Keratinocyte (primary cell): ENCODE results near the gene RPP25L.

ENCODE experiments used
- EZH2 ChIP-seq: IDR thresholded peaks from one replicate; pipeline ENCODE4 v1.6.1; 2012; ENCODE audit warnings: inconsistent platforms, mild to moderate bottlenecking, low read length, moderate library complexity
- TF ChIP-seq, protein P1 (sequence below), 3 experiments: IDR thresholded peaks in 1 of 3; conservative IDR thresholded peaks in 1 of 3; optimal IDR thresholded peaks in 1 of 3; 2 replicates in 2 of 3; 3 replicates in 1 of 3; pipeline versions ENCODE3 to v1.5.1; 2011; ENCODE audit warnings: low read length in 3 of 3, mild to moderate bottlenecking in 3 of 3, moderate library complexity in 2 of 3, control low read depth in 1 of 3, inconsistent platforms in 1 of 3; ENCODE audit not compliant: insufficient read depth in 2 of 3; ENCODE audit errors: extremely low read depth in 1 of 3

DNA sequence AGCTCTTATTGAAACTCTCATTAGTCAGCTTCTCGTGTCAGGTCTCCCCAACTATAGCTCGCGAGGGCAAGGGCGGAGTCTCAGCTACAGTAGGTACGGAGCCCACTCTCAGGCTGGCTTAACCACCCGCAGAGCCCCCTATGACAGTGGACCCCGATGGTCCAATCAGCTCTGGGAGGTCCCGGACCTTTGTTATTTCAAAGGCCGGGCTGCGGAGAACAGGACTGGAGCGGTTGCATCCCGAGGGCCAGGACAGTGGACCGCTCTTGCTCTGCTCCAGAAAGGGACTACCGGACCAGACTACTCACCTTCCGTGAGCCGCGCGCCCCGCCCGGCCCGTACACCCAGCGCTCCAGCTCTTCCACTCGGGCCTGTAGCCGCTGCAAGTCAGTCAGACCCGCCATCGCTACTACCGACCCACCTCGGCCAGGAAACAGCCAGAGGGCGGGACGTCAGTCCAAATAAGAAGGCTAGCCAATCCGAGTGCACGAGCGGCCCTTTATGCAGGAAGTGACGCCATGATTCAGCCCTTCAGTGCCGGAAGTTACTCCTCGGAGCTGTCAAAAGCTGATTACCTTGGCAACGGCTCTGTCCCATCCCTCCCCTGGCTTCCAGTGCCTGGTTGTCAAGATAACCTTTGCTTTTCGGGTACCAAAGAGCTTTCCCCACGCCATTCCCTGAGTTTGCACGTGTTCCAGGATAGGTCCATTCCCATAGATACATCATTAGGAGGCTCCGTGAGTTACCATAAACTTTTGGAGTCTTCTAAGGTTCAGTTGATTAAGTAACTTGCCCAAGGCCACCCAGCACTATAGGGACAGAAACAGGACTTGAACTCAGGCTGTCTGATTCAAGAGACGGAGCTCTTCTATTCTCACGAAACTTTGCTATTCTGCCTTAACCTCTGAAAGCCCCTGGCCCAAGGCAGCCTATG lies 8.4 kb upstream of the RPP25L start, which contains the start of gene DCTN3:
- TF ChIP-seq, protein P1, sequence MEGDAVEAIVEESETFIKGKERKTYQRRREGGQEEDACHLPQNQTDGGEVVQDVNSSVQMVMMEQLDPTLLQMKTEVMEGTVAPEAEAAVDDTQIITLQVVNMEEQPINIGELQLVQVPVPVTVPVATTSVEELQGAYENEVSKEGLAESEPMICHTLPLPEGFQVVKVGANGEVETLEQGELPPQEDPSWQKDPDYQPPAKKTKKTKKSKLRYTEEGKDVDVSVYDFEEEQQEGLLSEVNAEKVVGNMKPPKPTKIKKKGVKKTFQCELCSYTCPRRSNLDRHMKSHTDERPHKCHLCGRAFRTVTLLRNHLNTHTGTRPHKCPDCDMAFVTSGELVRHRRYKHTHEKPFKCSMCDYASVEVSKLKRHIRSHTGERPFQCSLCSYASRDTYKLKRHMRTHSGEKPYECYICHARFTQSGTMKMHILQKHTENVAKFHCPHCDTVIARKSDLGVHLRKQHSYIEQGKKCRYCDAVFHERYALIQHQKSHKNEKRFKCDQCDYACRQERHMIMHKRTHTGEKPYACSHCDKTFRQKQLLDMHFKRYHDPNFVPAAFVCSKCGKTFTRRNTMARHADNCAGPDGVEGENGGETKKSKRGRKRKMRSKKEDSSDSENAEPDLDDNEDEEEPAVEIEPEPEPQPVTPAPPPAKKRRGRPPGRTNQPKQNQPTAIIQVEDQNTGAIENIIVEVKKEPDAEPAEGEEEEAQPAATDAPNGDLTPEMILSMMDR (optimal IDR thresholded peaks at IDR 0.05 in 1 of 3, IDR thresholded peaks at IDR 0.05 in 1 of 3, conservative IDR thresholded peaks at IDR 0.05 in 1 of 3; ENCODE audit: extremely low read depth in 1 of 3, insufficient read depth in 2 of 3, low read length in 3 of 3) = no peak
- no peak for TF ChIP-seq EZH2
